CD4-positive, alpha-beta T cell treated with Interleukin-21 for 1 hour (primary cell): ENCODE data around the gene SPRR1A.

Experiments
- DNase-seq: peaks from one replicate; pipeline ENCODE4 v3.0.0-alpha.2; 2020

Gene SPRR1A, protein sequence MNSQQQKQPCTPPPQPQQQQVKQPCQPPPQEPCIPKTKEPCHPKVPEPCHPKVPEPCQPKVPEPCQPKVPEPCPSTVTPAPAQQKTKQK

DNA sequence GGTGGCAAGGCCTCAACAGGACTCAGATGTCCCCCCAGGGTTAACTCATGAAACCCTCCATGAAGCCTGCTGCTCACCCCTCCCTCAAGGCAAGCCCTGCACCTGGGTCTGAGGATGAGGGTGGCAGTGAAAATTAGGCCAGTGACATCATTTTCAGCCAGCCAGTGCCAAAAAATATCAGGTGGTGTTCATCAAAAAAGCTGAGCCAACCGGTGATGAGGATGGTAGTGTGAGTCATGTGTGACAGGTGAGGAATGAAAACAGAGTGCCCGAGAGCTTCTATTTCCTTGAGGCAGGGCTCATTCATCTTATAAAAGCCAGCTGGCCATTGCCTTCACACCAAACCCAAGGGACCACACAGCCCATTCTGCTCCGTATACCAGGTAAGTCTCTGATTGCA, at the start of gene SPRR1A:
TSS of gene SPRR1A (plus strand) at position 339 of the 400 bp plus-strand sequence. CDS start 1,150 bp downstream, outside the sequence.
- DNase-seq = no peak

DNA sequence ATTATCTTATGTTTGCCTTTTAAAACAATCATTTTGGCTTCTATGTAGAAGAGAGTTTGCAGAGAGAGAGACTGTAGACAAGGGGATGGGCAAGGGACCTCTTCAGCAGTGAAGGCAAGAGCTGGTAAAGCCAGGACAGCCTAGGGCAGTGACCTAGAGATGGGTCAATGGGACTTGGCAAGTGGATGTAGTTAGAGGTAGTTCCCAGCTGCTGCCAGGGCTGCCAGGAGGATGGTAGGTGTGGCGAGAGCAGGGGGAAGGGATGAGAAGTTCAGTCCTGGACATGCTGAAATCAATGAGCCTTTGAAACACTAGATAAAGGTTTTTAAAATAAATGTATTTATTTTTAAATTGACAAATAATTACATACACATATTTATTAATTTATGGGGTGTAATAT, 43.3 kb upstream of the SPRR1A start:
- DNase-seq = no peak

DNA sequence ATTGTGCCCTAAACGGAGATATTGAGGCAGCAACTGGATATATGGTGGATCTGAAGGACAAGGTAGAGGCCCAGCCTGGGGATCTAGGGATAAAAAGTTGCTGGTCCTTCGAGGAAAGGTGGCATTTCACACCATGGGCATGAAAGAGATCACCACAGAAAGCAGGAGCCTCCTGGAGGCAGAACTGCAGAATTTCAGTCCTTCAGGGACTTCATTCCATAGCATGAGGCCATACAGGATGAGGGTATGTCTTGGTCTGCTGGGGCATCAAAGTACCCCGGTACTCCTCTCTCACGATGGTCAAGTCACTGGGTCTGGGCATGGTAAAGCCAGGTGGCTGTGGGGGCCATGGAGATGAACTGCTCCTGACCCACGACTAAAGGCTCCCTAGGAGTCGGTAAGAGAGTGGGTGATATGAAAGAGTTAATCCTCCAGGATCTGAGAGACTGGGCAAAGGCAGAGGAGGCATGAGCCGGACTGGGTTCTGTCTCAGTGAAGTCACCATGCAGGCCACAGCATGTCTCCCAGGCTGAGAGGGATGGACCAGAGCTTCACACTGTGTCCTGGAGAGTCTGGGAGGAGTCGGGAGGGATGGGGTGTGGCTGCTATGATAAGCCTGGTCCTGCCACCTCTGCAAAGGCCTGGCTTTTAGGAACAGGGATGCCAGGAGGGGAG, 42.7 kb upstream of the SPRR1A start:
- no peak for DNase-seq

DNA sequence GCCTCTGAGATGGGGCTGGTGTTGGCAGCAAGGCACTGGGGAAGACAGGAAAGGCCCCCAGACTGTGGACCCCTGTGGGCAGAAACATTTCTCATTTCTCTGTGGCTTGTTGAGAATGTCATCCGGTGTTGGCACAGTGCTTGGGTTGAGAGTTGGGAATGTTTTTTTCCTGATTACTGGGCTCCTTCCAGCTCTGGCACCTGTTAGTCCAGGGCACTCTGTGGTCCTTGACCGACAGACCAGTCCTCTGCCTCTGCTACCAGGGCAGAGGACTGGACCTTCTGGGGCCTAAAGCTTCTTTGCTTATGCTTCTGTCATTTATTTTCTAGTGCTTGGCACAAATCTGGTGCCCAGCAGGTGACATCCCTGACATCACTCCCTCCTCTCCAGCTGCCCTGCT, 41.7 kb upstream of the SPRR1A start:
- DNase-seq = no peak

DNA sequence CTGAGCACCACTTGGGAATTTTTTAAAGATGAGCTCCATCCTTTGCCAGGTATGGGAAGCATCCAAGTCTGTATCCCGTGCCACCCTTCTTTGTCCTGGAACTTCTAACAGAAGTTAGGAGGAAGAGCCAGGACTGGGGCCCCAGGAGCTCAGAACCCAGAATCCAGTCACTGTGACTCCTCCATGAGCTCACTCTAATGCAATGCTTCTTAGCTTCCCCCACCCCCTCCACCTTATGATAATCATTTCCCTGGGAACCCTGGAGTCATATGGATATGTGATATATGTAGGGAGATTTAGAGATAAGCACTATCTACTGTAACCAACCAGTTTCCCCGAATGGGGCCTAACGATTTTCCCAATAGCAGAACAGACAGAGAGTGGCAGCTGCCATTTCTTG, 37.6 kb upstream of the SPRR1A start:
- no peak for DNase-seq

DNA sequence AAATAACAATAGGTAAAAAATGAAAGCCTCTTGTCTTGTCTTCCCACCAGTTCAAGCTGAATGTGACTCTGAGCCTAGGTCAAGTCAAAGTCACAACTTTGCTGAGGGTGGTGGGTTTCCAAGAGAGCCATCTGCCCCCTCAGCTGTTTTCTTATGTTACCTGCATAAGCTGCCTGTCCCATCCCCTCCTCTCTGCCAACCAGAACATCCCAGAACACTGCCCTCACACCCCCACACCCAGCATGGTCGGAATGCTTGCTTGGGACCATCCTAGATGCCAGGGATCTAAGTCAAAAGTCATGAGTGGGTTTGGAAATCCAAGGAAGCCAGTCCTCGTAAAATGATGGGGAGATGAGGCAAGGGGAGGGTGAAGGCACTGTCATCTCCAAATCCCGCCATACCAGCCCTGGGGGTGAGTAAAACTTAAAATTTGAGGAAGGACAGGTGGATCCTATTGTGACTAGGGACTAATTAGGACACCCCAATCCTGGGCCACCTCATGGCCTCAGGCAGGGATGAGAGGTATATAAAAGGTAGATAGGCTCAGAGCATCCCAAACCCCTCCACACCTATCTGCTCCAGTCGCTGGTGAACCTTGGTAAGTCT, 37.1 kb upstream of the SPRR1A start, which contains the start of gene SPRR5:
TSS of gene SPRR5 (plus strand) at position 556 of the 606 bp plus-strand sequence. CDS start 1,349 bp downstream, outside the sequence.
- no peak for DNase-seq

DNA sequence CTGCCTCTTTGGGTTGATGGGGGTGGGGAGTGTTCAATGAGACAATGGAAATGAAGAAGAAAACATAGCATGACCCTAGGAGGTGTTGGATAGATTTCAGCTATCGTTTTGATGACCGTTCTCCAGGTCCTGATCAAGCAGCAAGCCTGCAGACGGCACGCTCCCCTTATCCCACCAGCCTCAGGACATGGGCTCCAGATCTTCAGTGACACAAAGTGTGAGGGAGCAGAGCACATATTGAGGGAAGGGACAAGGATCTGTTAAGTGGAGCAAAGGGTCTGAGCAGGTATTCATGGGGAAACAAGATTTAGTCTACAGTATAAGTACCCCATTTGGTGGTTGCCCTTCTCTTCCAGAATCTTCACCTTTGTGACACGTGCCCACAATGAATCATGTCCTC, 32.2 kb upstream of the SPRR1A start:
- DNase-seq = no peak

DNA sequence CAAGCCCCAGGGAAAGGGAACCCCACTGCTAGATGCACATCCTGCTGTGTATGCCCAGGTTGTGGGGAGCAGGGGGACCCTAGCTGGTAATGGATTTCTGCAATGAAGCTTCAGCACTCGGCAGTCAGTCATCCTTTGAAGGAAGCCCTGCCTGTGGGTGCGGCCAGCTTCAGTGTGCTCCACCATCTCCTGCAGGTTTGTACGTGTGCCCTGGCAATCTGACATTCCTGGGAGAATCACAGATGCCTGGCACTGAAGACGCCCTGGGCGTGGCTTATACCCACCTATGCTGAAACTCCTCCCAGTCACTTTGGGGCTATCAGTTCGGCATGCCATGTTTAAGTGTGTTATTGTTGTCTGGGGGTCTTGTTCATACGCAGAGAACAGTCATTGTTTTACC, 30.1 kb upstream of the SPRR1A start:
- no peak for DNase-seq

DNA sequence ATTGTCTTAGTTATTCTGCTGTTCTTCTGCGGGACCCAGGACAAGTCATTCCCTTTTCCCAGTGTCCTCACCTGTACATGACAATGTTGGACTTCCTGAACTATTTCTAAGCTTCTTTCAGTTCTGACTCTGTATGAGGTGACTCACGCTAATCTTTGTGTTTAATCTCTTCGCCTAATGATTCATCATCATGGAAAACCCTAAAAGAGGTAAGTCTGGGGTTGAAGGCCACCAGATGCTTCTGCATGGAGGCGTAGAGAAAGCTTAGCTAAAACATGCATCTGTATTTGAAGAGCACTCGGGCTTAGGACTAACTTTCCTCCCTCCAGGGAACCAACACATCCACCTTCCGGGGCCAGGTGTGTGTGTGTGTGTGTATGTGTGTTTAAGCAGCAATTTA, 29.4 kb upstream of the SPRR1A start:
- no peak for DNase-seq

DNA sequence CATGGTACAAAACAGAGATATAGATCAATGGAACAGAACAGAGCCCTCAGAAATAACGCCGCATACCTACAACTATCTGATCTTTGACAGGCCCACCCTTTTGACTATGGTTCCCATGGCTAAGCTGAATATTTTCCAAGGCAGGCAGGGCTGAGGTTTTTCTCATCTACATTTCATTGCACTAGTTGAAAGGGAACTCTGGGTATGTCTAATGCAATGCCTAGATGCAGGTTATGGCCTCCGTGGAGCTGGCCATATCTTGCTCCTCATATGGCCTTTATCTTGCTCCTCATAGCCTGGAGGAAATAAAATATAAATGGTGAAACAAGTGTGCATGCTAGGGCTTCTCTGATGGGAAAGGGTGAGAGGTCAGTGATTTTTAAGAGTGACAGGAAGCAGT, 26.3 kb upstream of the SPRR1A start:
- DNase-seq = no peak

DNA sequence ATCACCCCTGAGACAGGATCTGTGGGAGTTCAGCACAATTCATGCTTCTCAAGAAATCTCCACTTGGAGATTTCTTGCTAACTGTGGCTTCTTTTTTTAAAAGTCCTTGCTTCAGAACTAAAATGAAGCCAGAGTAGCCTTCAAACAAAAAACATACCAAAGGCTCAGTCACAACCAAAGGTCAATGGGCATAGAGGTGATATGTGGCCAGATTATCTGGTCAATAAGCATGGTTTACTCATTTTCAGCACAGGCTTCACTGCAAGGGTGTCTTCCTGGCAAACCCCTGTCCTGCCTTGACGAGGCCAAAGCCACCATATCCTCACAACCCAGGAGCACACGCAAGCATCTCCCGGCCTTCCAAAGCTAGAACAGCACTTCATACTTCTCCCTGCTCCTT, 24.6 kb upstream of the SPRR1A start:
- no peak for DNase-seq

DNA sequence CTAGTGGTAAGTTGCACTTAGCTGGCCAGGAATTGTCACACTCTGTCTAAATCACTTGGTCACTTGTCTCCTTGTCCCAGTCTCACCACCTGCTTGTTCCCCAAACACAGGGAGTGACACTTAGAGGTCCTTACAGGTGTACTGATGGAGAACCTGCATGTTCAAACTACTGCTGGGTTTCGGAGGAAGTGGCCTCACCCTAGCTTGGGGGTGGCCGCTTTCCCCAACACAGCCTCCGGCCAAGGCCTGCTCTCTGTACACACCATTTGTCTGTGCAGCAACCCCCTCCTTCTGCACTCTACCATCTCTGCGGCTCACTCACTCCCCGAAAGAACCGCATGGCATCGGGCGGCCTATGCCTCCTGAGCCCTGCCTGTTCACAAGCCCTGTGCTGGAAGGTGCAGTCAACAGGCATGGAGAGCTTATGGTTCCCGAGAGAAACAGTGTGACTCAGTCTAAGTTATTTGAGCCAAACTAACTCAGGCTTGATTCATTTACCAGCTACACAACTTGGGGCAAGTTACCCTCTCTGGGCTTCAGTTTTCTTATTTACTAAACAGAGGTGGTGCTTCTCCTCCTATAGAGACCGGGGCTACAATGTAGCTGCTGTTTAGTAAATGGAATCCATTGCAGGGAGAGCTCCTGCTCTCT, 24.0 kb upstream of the SPRR1A start:
- DNase-seq = no peak

DNA sequence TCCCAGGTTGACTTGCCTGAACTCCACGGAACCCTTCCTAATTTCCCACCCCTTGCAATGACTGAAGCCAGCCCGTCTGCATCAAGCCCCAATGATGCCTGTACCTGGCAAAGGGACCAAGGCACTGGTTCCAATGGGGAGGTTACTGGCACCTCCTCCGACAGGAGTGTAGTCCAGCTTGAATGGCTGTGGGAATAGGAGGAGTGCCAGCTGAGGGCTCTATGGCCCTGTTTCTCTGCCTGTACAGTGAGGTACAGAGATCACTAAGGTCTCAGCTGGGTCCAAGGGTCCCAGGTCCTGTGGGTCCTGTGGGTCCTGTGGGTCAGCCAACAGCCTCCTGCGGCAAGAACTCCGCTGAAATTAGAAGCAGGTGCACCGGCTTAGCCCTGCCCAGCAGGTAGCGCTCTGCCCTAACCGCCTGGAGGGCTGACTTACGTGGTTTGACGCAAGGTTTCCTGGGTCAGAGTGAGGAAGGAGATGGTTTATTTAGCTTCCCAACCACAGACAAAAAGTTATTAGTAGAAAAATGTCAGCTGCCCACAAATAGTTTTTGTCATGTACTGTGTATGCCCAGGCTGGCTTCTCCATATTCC, 23.3 kb upstream of the SPRR1A start:
- DNase-seq = no peak

DNA sequence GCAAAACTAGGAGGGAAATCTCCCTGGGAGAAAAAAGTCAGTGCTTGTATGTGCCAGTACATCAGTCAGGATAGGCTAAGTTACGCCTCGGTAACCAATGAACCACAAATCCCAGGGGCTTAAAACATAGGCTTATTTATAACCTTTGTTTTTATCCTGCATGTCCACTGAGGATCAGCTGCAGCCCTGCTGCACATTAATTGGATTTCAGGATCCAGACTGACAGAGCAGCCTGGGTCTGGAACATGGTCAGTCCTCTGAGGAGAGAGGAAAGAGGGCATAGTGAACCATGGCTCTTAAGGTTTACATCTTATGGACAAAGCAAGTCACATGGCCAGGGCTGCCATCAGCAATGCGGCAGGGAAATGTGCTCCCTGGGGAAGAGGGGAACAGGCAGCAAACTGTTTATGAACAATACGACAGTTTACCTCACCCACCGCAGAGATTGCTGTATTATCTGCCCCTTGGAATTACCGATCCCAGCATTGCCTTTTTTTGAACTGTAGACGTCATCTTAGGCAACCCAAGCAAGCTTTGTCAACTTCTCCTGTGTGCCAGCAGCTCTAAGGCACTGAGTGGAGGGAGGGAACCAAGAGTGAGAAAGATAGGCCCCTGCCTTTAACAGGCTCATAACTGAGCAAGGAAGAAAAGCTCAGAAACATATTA, 22.5 kb upstream of the SPRR1A start:
- DNase-seq = no peak

DNA sequence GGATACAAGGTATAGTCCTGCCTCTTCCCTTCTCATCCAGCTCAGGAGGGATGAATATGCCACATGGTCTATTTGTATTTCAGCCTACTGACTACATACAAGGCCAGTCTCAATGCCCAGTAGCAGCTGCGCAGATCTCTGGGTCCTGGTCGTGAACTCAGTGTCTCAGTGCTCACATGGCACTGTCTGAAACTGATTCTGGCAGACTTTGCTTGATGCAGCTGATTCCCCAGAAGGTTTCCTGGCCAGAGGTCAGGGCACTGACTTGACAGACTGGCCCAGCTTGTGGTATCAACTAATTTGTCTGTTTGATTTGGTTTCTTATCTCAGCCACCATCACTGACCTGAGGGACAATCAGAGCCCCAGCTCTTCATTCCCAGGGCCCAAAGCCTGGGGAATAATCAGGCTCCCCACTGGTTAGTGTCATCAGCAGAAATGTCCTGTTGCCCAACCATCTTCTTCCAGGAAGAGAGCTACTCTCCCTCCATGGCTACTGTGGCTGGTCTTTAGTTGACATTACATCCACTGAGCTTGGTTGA, 20.9 kb upstream of the SPRR1A start:
- no peak for DNase-seq

DNA sequence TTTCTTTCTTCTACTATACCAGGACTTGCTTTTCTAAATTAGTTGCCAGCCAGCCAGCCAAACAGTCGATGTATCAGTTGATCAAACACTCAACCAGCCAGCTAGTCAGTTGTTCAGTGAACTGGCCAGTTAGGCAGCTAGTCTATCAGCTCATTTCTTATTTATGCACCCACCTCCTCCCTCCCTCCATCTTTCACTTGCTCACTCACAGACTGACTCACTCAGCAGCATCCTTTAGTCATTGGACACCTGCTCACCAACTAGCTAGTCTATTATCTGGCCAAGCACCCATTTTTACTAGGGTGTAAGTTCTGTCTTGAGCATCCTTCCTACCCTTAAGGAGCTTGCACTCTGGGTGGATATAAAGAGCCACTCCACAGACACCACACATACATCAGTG, 19.3 kb upstream of the SPRR1A start:
- DNase-seq = no peak

DNA sequence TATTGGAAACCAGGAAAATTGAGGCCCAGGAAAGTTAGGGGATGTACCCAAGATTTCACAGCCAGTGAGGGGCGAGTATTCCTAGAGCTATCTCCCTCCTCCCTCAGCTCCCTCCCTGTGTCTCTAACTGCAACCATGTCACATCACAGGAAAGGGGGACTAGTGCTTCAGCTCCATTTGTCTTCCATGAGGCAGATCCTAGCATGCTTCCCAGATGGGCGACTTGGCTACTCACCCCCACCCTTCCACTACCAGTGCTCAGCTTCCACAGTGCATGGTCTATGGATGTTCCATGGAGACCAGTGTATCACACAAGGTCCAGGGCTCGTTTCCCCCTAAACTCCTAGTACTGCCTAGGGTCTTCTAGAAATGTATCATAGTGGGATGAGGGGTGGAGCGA, 18.0 kb upstream of the SPRR1A start:
- DNase-seq = no peak

DNA sequence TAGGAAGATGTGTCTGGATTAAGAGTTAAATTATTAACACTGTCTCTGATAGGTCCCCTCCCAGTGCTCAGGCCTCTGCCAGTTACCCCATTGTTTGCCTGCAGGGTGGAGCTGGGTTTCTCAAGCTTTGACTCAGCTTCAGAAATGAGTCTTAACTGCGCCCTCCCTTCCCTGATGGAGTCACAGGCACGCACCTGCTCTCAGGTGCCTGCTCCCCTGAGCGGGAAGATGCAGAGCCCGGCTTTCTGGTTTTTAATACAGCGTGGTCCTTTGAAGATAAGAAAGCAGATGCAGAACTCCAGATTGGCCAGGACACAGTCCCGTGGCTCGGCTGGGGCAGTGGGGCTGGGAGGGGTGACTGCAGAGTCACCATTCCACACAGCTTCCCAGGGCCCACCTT, 16.7 kb upstream of the SPRR1A start:
- no peak for DNase-seq

DNA sequence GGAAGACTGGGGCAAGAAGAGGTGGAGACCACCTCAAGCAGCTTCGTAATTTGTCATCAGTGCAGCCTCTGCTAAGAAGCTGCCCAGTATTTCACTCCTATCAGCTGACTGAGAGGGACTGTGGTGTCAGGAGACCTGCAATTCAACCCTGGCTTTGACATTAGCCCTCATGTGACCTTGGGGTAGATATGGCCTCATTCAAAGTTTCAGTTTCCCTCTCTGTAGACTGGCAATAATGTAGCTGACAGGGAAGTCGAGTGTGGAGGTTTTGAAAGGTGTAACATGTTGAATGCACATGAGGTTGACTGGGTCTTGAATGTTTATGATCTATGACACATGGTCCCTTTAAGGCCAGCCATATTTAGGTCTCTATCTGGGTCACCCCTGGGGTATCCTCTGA, 15.6 kb upstream of the SPRR1A start:
- no peak for DNase-seq

DNA sequence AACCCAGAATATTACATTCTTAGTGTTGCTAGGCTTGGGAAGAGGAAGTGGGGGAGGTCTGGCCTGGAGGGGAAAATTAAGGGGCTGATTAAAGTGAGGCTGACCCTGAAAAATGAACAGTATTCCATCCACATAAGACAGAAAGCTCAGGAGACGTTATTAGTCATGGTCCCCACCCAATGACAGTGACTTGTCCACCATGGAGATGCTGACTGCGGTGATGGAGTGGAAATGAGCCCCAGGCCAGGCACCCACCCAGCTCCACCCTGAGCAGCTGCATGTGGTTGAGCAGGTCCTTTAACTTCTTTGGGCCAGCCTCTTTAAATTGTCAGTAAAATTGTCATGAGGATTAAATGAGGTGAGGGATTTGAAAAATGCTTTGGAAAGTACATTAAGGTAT, 14.8 kb upstream of the SPRR1A start:
- DNase-seq = no peak

DNA sequence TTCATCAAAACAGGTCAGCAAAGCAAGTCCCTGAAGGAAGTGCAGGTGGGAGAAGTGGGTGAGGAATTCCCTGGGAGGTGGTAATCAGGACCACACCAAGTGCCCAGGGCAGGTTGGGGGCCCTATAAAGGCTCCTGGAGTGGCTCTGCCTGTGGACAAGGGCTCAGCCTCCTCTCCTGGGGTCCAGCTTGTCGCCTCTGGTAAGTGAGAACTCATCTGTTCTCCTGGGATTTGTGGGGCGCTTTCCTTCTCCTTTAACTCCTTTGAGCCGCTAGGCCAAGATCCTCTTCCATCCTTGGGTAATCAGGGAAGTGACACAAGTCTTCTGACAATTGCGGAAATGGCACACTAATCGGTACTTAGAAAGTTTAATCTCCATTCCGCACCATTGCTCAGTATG, 13.4 kb upstream of the SPRR1A start, which contains the start of gene SPRR4:
TSS of gene SPRR4 (plus strand) at position 154 of the 400 bp plus-strand sequence. CDS start 1,243 bp downstream, outside the sequence.
- DNase-seq = no peak

DNA sequence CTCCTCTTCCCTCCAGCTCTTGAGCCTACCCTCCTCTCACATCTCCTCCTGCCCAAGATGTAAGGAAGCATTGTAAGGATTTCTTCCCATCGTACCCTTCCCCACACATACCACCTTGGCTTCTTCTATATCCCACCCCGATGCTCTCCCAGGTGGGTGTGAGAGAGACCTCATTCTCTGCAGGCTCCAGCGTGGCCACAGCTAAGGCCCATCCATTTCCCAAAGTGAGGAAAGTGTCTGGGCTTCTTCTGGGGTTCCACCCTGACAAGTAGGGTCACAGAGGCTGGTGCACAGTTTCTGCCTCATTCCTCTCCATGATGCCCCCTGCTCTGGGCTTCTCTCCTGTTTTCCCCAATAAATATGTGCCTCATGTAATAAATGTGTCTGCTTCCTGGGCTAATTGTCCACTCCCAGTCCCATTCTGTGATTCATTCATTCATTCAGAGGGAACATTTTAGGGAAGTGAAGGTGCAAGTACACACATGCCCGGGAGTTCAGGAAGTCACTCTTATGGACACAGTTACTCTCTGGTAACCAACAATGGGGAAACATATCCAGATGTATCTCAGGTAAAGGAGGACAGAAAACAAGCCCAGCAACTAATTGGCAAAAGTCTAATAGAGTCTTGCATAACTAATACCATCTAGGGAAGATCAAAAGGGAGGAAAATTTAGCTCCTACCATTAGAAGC, 11.5 kb upstream of the SPRR1A start:
- DNase-seq = no peak
